Epithelial cell of esophagus (primary cell): ENCODE data around the gene GNAQ.

Experiments
- DNase-seq: peaks from one replicate; pipeline ENCODE4 v3.0.0; 2010; ENCODE audit warnings: low read depth
- H3K4me3 ChIP-seq: 2 replicates; pipeline ENCODE4 v1.5.1; 2011; ENCODE audit warnings: mild to moderate bottlenecking, low read length, control low read depth
- TF ChIP-seq, protein P1 (sequence below): IDR thresholded peaks from 2 replicates; pipeline ENCODE4 v1.5.1; 2011; ENCODE audit warnings: low read depth, mild to moderate bottlenecking, low read length, control low read depth, inconsistent platforms; ENCODE audit not compliant: insufficient read depth; ENCODE audit errors: missing control alignments

GNAQ gene

DNA sequence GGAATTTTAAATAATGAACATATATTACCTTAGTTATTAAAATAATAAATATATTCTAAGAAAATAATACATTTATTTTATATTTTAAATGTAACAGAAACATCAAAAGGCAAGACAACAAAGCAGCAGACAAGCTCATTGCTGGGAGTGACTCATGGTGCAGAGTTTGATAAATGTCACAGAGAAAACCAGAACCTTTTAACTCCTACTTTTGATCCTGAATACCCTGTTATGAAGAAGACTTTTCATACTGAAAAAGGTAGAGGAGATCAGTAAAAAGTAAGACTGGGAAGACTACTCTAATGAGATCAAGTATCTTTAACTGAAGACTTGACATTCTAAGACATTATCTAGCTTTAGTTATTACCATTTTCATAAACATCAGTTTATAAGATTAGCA lies 284.4 kb downstream of the GNAQ start:
- TF ChIP-seq, protein P1, sequence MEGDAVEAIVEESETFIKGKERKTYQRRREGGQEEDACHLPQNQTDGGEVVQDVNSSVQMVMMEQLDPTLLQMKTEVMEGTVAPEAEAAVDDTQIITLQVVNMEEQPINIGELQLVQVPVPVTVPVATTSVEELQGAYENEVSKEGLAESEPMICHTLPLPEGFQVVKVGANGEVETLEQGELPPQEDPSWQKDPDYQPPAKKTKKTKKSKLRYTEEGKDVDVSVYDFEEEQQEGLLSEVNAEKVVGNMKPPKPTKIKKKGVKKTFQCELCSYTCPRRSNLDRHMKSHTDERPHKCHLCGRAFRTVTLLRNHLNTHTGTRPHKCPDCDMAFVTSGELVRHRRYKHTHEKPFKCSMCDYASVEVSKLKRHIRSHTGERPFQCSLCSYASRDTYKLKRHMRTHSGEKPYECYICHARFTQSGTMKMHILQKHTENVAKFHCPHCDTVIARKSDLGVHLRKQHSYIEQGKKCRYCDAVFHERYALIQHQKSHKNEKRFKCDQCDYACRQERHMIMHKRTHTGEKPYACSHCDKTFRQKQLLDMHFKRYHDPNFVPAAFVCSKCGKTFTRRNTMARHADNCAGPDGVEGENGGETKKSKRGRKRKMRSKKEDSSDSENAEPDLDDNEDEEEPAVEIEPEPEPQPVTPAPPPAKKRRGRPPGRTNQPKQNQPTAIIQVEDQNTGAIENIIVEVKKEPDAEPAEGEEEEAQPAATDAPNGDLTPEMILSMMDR, result no peak
- no peak for DNase-seq

GRCh38 chr9:77744841-77745430 lies 286.7 kb downstream of the GNAQ start:
- no peak for DNase-seq
- TF ChIP-seq, protein P1, result no peak
- H3K4me3 ChIP-seq, result no peak overlapping the region

More for the DNA sequence above, 284.4 kb downstream of the GNAQ start:
- H3K4me3 ChIP-seq, result no peak overlapping the region

GRCh38 chr9:77743386-77743785 lies 288.2 kb downstream of the GNAQ start:
- no peak overlapping the region for H3K4me3 ChIP-seq
- TF ChIP-seq, protein P1, result no peak

DNA sequence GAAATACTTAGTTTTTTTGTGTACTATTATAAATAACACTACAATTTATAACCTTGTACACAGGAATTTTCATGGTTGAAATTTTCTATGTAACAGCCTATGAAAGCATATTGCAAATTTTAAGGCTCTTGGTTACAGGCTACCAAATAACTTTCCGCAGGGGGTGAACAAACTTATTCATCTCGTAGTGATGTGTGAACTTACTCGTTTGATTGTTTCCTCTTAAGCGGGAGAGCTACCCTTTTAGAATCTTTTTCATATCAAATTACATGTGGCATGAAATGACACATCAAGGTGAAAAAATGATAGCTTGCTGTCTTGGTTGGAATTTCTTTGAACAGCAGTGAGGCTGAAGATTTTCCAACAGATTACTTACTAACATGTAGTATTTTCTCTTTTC lies 292.7 kb downstream of the GNAQ start:
- no peak overlapping the region for H3K4me3 ChIP-seq
- TF ChIP-seq, protein P1, result no peak
- no peak for DNase-seq

More at GRCh38 chr9:77743386-77743785, 288.2 kb downstream of the GNAQ start:
- no peak for DNase-seq

GRCh38 chr9:77735494-77735893 lies 296.1 kb downstream of the GNAQ start:
- H3K4me3 ChIP-seq, result no peak overlapping the region
- TF ChIP-seq, protein P1, result no peak
- no peak for DNase-seq

DNA sequence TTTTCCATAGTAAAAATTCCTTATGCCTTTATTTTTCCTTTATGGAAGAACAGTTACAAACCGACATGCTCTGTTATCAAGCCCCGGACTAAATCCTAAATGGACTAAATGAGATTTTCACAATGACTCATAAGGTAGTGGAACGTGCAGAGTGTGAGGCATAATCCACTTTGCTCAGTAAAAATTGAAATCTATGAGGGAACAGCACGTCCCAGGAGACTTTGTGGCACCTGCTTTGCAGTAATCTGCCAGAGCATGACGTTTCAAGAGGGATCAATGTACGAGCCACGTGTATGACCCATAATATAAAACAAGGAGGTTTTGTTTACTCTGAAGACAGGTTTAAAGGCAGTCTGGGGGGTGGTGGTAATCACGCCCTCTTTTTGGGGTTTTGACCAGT lies 299.7 kb downstream of the GNAQ start:
- H3K4me3 ChIP-seq, result no peak overlapping the region
- no peak for DNase-seq
- TF ChIP-seq, protein P1, result no peak
